CD4-positive, alpha-beta T cell treated with Interleukin-15 for 4 hours (primary cell): ENCODE results near the gene MT1A.
"Not testable (repeated sequence)": the region's sequence is repeated elsewhere in the genome, so short reads cannot be mapped to it uniquely, and the experiment has no call there.

ENCODE experiments used
- DNase-seq: peaks from one replicate; pipeline ENCODE4 v3.0.0-alpha.2; 2020; ENCODE audit warnings: low spot score

Gene MT1A

GRCh38 chr16:56657555-56658326 is 19.3 kb downstream of the MT1A start, which contains the start of gene MT1F:
Gene MT1F (plus strand): TSS chr16:56657959. CDS start chr16:56658059, 100 bp downstream.
- DNase-seq: peak; percentile 59

- DNase-seq: no peak
Measured at GRCh38 chr16:56658327-56658875, 19.9 kb downstream of the MT1A start.

GRCh38 chr16:56662357-56663354 is 24.2 kb downstream of the MT1A start:
- DNase-seq: no peak

- DNase-seq: no peak
Measured at GRCh38 chr16:56664506-56664905, 26.0 kb downstream of the MT1A start.

GRCh38 chr16:56665286-56666261 is 27.1 kb downstream of the MT1A start:
- DNase-seq: not testable (repeated sequence)

- no peak for DNase-seq
Measured at GRCh38 chr16:56667581-56668571, 29.4 kb downstream of the MT1A start, which contains the start of gene MT1G. Gene MT1G (minus strand): TSS chr16:56668065. CDS start chr16:56667993, 72 bp downstream.

GRCh38 chr16:56669005-56669839 is 30.8 kb downstream of the MT1A start, which contains the start of gene MT1H:
Gene MT1H (plus strand): TSS chr16:56669814. CDS start chr16:56669885, 71 bp downstream.
- DNase-seq: no peak

- no peak for DNase-seq
Measured at GRCh38 chr16:56669840-56670619, 31.6 kb downstream of the MT1A start.

GRCh38 chr16:56670620-56670934 is 32.1 kb downstream of the MT1A start:
- no peak for DNase-seq

GRCh38 chr16:56671691-56672090 is 33.2 kb downstream of the MT1A start:
- not testable (repeated sequence) for DNase-seq

GRCh38 chr16:56672171-56672570 is 33.7 kb downstream of the MT1A start:
- DNase-seq: not testable (repeated sequence)

GRCh38 chr16:56672761-56673536 is 34.5 kb downstream of the MT1A start:
- no peak for DNase-seq

GRCh38 chr16:56673921-56674320 is 35.5 kb downstream of the MT1A start:
- DNase-seq: no peak

- DNase-seq: not testable (repeated sequence)
Measured at GRCh38 chr16:56674570-56674969, 36.1 kb downstream of the MT1A start.

- peak; percentile 26 for DNase-seq
Measured at GRCh38 chr16:56675685-56676210, 37.3 kb downstream of the MT1A start.

GRCh38 chr16:56677474-56677873 is 39.0 kb downstream of the MT1A start:
- no peak for DNase-seq
